ENCODE data around the gene TMOD1.
"Not testable (repeated sequence)": the region's sequence is repeated elsewhere in the genome, so short reads cannot be mapped to it uniquely, and the experiment has no call there.

TMOD1 gene

GRCh38 chr9:97491216-97491999, 10.1 kb upstream of the TMOD1 start:
- TF ChIP-seq EZH2 (IDR thresholded peaks at IDR 0.05; ENCODE audit: borderline replicate concordance, low read depth, low read length, severe bottlenecking) (no peak), CTCF (IDR thresholded peaks at IDR 0.05; ENCODE audit: borderline replicate concordance, extremely low read depth, low read length, poor library complexity, severe bottlenecking) (no peak)

GRCh38 chr9:97497558-97498375, 3.7 kb upstream of the TMOD1 start:
- peaks cover 15% of the 10 kb centered on the region for H3K27me3 ChIP-seq (ENCODE audit: insufficient read depth, low read length, poor library complexity)
- not testable (repeated sequence) for H3K36me3 ChIP-seq (ENCODE audit: insufficient read depth, low read length); H3K4me2 ChIP-seq (ENCODE audit: insufficient read depth, low read length); H2AFZ ChIP-seq (ENCODE audit: low read depth, low read length); H3K4me3 ChIP-seq (ENCODE audit: low read depth in 1 of 2, low read length in 2 of 2); H3K4me1 ChIP-seq (ENCODE audit: insufficient read depth, low read length); DNase-seq; ATAC-seq (ENCODE audit: insufficient read depth, low read depth); H3K9me3 ChIP-seq (ENCODE audit: insufficient read depth, low read length, severe bottlenecking); H3K27ac ChIP-seq (ENCODE audit: low read length); H3K9ac ChIP-seq (ENCODE audit: low read depth, low read length); H4K20me1 ChIP-seq (ENCODE audit: insufficient read depth, low read length); H3K79me2 ChIP-seq (ENCODE audit: insufficient read depth, low read length)

More at GRCh38 chr9:97491216-97491999, 10.1 kb upstream of the TMOD1 start:
- no peaks in the 10 kb centered on the region for H3K79me2 ChIP-seq (ENCODE audit: insufficient read depth, low read length)
- DNase-seq (no peak), ATAC-seq (ENCODE audit: insufficient read depth, low read depth) (no peak)
- no peak overlapping the region for H3K4me3 ChIP-seq (ENCODE audit: low read depth in 1 of 2, low read length in 2 of 2)
- H2AFZ ChIP-seq (ENCODE audit: low read depth, low read length) = no peak overlapping the region
- H3K4me2 ChIP-seq (ENCODE audit: insufficient read depth, low read length) = no peak overlapping the region
- no peak overlapping the region for H3K27ac ChIP-seq (ENCODE audit: low read length)
- no peaks in the 10 kb centered on the region for H3K4me1 ChIP-seq (ENCODE audit: insufficient read depth, low read length)
- no peaks in the 10 kb centered on the region for H4K20me1 ChIP-seq (ENCODE audit: insufficient read depth, low read length)
- no peaks in the 10 kb centered on the region for H3K36me3 ChIP-seq (ENCODE audit: insufficient read depth, low read length)
- H3K27me3 ChIP-seq (ENCODE audit: insufficient read depth, low read length, poor library complexity) = no peaks in the 10 kb centered on the region
- no peak overlapping the region for H3K9ac ChIP-seq (ENCODE audit: low read depth, low read length)
- H3K9me3 ChIP-seq (ENCODE audit: insufficient read depth, low read length, severe bottlenecking) = no peaks in the 10 kb centered on the region

GRCh38 chr9:97498846-97499245, 2.6 kb upstream of the TMOD1 start:
- H3K9me3 ChIP-seq (ENCODE audit: insufficient read depth, low read length, severe bottlenecking); H3K4me1 ChIP-seq (ENCODE audit: insufficient read depth, low read length); H3K27ac ChIP-seq (ENCODE audit: low read length); H4K20me1 ChIP-seq (ENCODE audit: insufficient read depth, low read length); DNase-seq; H3K9ac ChIP-seq (ENCODE audit: low read depth, low read length); H3K79me2 ChIP-seq (ENCODE audit: insufficient read depth, low read length); H3K4me3 ChIP-seq (ENCODE audit: low read depth in 1 of 2, low read length in 2 of 2); H3K4me2 ChIP-seq (ENCODE audit: insufficient read depth, low read length); ATAC-seq (ENCODE audit: insufficient read depth, low read depth); H3K36me3 ChIP-seq (ENCODE audit: insufficient read depth, low read length); H2AFZ ChIP-seq (ENCODE audit: low read depth, low read length): not testable (repeated sequence)
- peaks cover 25% of the 10 kb centered on the region for H3K27me3 ChIP-seq (ENCODE audit: insufficient read depth, low read length, poor library complexity)

- H4K20me1 ChIP-seq (ENCODE audit: insufficient read depth, low read length) = no peaks in the 10 kb centered on the region
- H3K27ac ChIP-seq (ENCODE audit: low read length) = no peak overlapping the region
- DNase-seq = no peak
Measured at GRCh38 chr9:97500263-97500662, 1.2 kb upstream of the TMOD1 start.

More at GRCh38 chr9:97500263-97500662, 1.2 kb upstream of the TMOD1 start:
- no peak overlapping the region for H2AFZ ChIP-seq (ENCODE audit: low read depth, low read length)
- peaks cover 31% of the 10 kb centered on the region for H3K27me3 ChIP-seq (ENCODE audit: insufficient read depth, low read length, poor library complexity)
- H3K4me1 ChIP-seq (ENCODE audit: insufficient read depth, low read length) = peaks cover 7% of the 10 kb centered on the region; the same call in 1 of the 2 replicates
- TF ChIP-seq EZH2 (IDR thresholded peaks at IDR 0.05; ENCODE audit: borderline replicate concordance, low read depth, low read length, severe bottlenecking) (no peak), CTCF (IDR thresholded peaks at IDR 0.05; ENCODE audit: borderline replicate concordance, extremely low read depth, low read length, poor library complexity, severe bottlenecking) (no peak)
- ATAC-seq (ENCODE audit: insufficient read depth, low read depth) = no peak
- H3K36me3 ChIP-seq (ENCODE audit: insufficient read depth, low read length) = no peaks in the 10 kb centered on the region
- no peaks in the 10 kb centered on the region for H3K9me3 ChIP-seq (ENCODE audit: insufficient read depth, low read length, severe bottlenecking)
- no peaks in the 10 kb centered on the region for H3K79me2 ChIP-seq (ENCODE audit: insufficient read depth, low read length)
- no peak overlapping the region for H3K4me3 ChIP-seq (ENCODE audit: low read depth in 1 of 2, low read length in 2 of 2)
- no peak overlapping the region for H3K4me2 ChIP-seq (ENCODE audit: insufficient read depth, low read length)
- no peak overlapping the region for H3K9ac ChIP-seq (ENCODE audit: low read depth, low read length)
